ENCODE results near the gene FHOD3. TPM values are rescaled to one million over a fixed set of nuclear protein-coding genes. Genes with fewer than 3 reads are reported as not detected.
A peak's percentile ranks its signal among the peaks of the same experiment; 100 is the strongest.

FHOD3 gene
- total and polyA plus RNA-seq, 9 donors: 27.1 to 36.8 (median 33.7) TPM

DNA sequence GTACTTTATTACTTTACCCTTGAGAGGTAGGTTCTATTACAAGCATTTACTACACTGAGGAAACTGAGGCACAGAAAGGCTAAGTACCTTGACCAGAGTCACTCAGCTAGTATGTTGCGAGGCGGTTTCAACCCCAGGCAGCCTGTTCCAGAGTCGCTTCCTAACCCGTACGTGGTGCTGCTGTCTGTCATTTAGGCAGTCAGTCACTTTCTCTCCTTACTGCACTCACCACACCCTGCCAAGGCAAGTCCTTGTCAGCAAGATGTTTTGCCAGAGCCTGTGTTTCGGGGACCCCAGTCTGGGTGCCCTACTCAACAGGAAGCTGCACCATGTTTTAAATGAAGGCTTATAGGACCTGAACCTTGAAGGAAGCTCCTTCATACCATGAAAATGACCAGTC lies 356.4 kb downstream of the FHOD3 start:
- H3K9me3 ChIP-seq (replicated peaks; ENCODE audit: control insufficient read depth, low read depth, low read length): no peaks in the 10 kb centered on the region
- no peaks in the 10 kb centered on the region for H3K4me1 ChIP-seq (ENCODE audit: control insufficient read depth, insufficient read depth, low read length)
- no peaks in the 10 kb centered on the region for H3K36me3 ChIP-seq (ENCODE audit: control insufficient read depth, insufficient read depth, low read length)
- 89% methylated on average over 5 of the region's 6 CpGs for WGBS (ENCODE audit: insufficient coverage)
- DNase-seq: no peak
- H3K4me3 ChIP-seq (ENCODE audit: low read length): no peak overlapping the region
- no peaks in the 10 kb centered on the region for H3K27me3 ChIP-seq (ENCODE audit: control insufficient read depth, insufficient read depth, low read length)
- H3K27ac ChIP-seq (ENCODE audit: low read length): no peak overlapping the region

DNA sequence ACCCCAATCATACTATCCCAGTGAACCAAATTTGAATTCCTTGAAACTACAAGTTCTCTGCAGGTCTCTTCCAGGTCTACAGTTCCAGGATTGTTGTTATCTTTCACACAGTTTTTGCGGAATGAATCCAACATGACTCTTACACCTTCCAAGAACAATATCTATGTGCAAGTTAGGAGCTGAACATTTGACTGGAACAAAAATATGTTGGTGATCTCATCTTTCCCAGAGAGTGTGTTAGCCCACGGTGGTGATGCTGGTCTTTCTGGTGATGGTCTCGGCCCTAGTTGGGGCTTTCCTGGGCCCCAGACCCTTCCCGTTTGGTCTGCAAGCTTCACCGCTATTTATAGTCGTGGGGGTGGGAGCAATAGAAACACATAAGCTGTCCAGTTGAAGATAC lies 357.6 kb downstream of the FHOD3 start:
- H3K27ac ChIP-seq (ENCODE audit: low read length): no peak overlapping the region
- no peak overlapping the region for H3K4me3 ChIP-seq (ENCODE audit: low read length)
- no peak for DNase-seq
- WGBS (ENCODE audit: insufficient coverage): 86% methylated on average over 4 of the region's 6 CpGs
- H3K36me3 ChIP-seq (ENCODE audit: control insufficient read depth, insufficient read depth, low read length): no peaks in the 10 kb centered on the region
- H3K4me1 ChIP-seq (ENCODE audit: control insufficient read depth, insufficient read depth, low read length): no peaks in the 10 kb centered on the region
- no peaks in the 10 kb centered on the region for H3K9me3 ChIP-seq (replicated peaks; ENCODE audit: control insufficient read depth, low read depth, low read length)
- no peaks in the 10 kb centered on the region for H3K27me3 ChIP-seq (ENCODE audit: control insufficient read depth, insufficient read depth, low read length)

DNA sequence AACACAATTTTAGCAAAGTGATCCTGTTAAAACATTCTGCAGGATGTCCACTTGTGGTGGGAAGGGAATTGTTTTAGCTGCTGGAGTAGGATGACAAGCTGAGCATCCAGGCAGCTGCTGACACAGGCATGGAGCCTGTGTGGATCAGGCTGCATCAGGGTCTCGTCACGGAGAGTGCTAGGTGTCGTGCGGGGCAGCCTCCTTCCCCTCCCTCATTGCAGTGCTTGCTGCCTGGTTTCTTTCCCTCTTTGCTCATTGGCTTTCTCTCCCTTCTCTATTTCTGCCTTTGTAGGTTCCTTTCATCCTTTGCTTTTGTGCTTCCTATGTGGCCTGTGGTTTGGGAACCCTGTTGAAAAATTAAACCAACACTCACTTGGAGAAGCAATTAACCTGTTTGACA lies 358.4 kb downstream of the FHOD3 start:
- H3K4me3 ChIP-seq (ENCODE audit: low read length): no peak overlapping the region
- peak; percentile 21 for DNase-seq
- no peaks in the 10 kb centered on the region for H3K36me3 ChIP-seq (ENCODE audit: control insufficient read depth, insufficient read depth, low read length)
- H3K4me1 ChIP-seq (ENCODE audit: control insufficient read depth, insufficient read depth, low read length): no peaks in the 10 kb centered on the region
- no peaks in the 10 kb centered on the region for H3K27me3 ChIP-seq (ENCODE audit: control insufficient read depth, insufficient read depth, low read length)
- 30% methylated on average over 4 of the region's 4 CpGs for WGBS (ENCODE audit: insufficient coverage)
- no peak overlapping the region for H3K27ac ChIP-seq (ENCODE audit: low read length)
- no peaks in the 10 kb centered on the region for H3K9me3 ChIP-seq (replicated peaks; ENCODE audit: control insufficient read depth, low read depth, low read length)

DNA sequence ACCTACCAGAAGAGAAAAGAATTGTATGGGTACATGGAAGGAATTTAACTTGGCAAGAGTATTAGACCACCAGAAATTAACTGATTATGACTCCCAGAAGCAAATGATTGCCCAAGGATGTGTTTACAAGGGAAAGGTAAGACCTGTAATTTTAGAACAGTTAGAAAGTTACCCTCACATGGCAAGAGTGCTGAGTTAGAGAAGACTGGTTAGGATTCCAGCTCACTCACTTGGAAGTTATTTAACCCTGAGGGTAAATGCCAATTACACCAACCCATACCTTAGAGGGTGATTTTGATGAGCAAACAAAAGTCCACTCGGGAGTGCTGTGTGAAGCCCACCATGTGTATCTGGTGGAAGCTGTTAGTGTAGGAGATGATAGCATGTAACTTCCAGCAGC lies 361.1 kb downstream of the FHOD3 start:
- H3K27ac ChIP-seq (ENCODE audit: low read length): no peak overlapping the region
- no CpG with 5 or more reads among the region's 1 CpG for WGBS (ENCODE audit: insufficient coverage)
- H3K36me3 ChIP-seq (ENCODE audit: control insufficient read depth, insufficient read depth, low read length): no peaks in the 10 kb centered on the region
- no peak for DNase-seq
- no peak overlapping the region for H3K4me3 ChIP-seq (ENCODE audit: low read length)
- H3K27me3 ChIP-seq (ENCODE audit: control insufficient read depth, insufficient read depth, low read length): no peaks in the 10 kb centered on the region
- no peaks in the 10 kb centered on the region for H3K9me3 ChIP-seq (replicated peaks; ENCODE audit: control insufficient read depth, low read depth, low read length)
- H3K4me1 ChIP-seq (ENCODE audit: control insufficient read depth, insufficient read depth, low read length): no peaks in the 10 kb centered on the region

DNA sequence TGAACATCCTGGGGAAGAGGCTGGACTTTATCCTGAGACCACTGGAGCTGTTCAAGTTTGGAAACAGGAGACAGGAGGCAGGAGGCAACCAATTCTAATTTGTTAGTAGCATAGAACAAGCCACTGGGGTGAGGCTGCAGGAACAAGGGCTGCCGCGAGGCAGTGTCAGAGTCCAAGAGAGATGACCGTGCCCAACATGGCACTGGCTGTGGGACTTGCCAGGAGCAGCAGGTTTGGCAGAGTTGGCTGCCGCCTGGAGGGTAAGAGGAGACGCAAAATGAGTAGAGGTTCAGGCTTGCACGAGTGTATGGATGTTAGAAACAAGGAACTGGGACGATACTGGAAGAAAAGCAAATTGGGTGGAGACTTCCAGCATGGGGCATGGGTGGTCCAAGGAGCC lies 362.8 kb downstream of the FHOD3 start:
- WGBS (ENCODE audit: insufficient coverage): 95% methylated on average over 7 of the region's 7 CpGs
- no peaks in the 10 kb centered on the region for H3K27me3 ChIP-seq (ENCODE audit: control insufficient read depth, insufficient read depth, low read length)
- no peak overlapping the region for H3K4me3 ChIP-seq (ENCODE audit: low read length)
- no peak for DNase-seq
- no peaks in the 10 kb centered on the region for H3K36me3 ChIP-seq (ENCODE audit: control insufficient read depth, insufficient read depth, low read length)
- no peaks in the 10 kb centered on the region for H3K9me3 ChIP-seq (replicated peaks; ENCODE audit: control insufficient read depth, low read depth, low read length)
- no peak overlapping the region for H3K27ac ChIP-seq (ENCODE audit: low read length)
- no peaks in the 10 kb centered on the region for H3K4me1 ChIP-seq (ENCODE audit: control insufficient read depth, insufficient read depth, low read length)

- peak; percentile 14 for DNase-seq
- H3K4me1 ChIP-seq (ENCODE audit: control insufficient read depth, insufficient read depth, low read length): no peaks in the 10 kb centered on the region
- no peaks in the 10 kb centered on the region for H3K9me3 ChIP-seq (replicated peaks; ENCODE audit: control insufficient read depth, low read depth, low read length)
- no peak overlapping the region for H3K4me3 ChIP-seq (ENCODE audit: low read length)
- no peaks in the 10 kb centered on the region for H3K36me3 ChIP-seq (ENCODE audit: control insufficient read depth, insufficient read depth, low read length)
- whole genome bisulfite sequencing (ENCODE audit: insufficient coverage): 65% methylated on average over 2 of the region's 5 CpGs
- no peaks in the 10 kb centered on the region for H3K27me3 ChIP-seq (ENCODE audit: control insufficient read depth, insufficient read depth, low read length)
- H3K27ac ChIP-seq (ENCODE audit: low read length): no peak overlapping the region
Measured at GRCh38 chr18:36661999-36662398, 364.5 kb downstream of the FHOD3 start.

DNA sequence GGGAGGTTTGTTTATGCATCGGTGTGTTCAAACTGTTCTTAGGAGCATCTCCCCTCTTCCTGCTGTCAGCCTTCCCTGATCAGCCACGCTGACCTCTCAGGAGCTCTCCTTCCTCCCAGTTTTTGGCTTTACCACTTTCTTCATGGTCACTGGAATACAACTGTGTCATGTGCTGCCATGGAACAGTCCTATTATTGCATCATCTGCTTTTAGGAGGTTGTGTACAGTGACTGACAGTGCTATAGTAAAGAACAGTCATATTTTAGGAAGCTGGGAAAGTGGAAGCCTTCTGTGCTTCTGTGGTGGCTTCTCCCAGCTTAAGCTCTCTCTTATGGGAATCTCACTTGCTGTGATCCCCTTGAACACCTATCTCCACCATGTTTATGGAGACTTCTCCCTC lies 365.8 kb downstream of the FHOD3 start:
- WGBS (ENCODE audit: insufficient coverage): no CpG with 5 or more reads among the region's 2 CpGs
- H3K27ac ChIP-seq (ENCODE audit: low read length): no peak overlapping the region
- H3K4me3 ChIP-seq (ENCODE audit: low read length): no peak overlapping the region
- H3K36me3 ChIP-seq (ENCODE audit: control insufficient read depth, insufficient read depth, low read length): no peaks in the 10 kb centered on the region
- H3K4me1 ChIP-seq (ENCODE audit: control insufficient read depth, insufficient read depth, low read length): no peaks in the 10 kb centered on the region
- H3K9me3 ChIP-seq (replicated peaks; ENCODE audit: control insufficient read depth, low read depth, low read length): no peaks in the 10 kb centered on the region
- DNase-seq: no peak
- no peaks in the 10 kb centered on the region for H3K27me3 ChIP-seq (ENCODE audit: control insufficient read depth, insufficient read depth, low read length)

GRCh38 chr18:36665952-36666351 lies 368.4 kb downstream of the FHOD3 start:
- Histone ChIP-seq H3K4me1 (ENCODE audit: control insufficient read depth, insufficient read depth, low read length) (no peaks in the 10 kb centered on the region), H3K4me3 (ENCODE audit: low read length) (no peak overlapping the region), H3K9me3 (replicated peaks; ENCODE audit: control insufficient read depth, low read depth, low read length) (no peaks in the 10 kb centered on the region), H3K36me3 (ENCODE audit: control insufficient read depth, insufficient read depth, low read length) (no peaks in the 10 kb centered on the region), H3K27me3 (ENCODE audit: control insufficient read depth, insufficient read depth, low read length) (no peaks in the 10 kb centered on the region), H3K27ac (ENCODE audit: low read length) (no peak overlapping the region)
- peak; percentile 9 for DNase-seq
- no CpG with 5 or more reads among the region's 1 CpG for WGBS (ENCODE audit: insufficient coverage)

DNA sequence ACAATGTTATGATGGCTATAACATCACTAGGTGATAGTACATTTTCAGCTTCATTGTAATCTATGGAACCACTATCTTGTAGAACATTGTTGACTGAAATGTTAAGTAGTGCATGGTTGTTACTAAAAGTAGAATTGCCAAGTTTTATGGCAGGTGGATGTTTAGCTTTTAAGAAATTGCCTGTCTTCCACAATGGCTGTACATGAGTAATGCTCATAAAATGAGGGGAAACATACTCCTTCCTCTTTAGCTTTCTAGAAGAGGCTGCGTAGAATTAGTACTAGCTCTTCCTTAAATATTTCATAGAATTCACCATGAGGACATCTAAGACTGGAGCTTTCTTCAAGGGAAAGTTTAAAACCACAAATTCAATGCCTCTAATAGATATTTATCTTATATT lies 370.3 kb downstream of the FHOD3 start:
- Histone ChIP-seq H3K9me3 (replicated peaks; ENCODE audit: control insufficient read depth, low read depth, low read length) (no peaks in the 10 kb centered on the region), H3K4me1 (ENCODE audit: control insufficient read depth, insufficient read depth, low read length) (peaks cover 2% of the 10 kb centered on the region), H3K27me3 (ENCODE audit: control insufficient read depth, insufficient read depth, low read length) (no peaks in the 10 kb centered on the region), H3K27ac (ENCODE audit: low read length) (no peak overlapping the region), H3K4me3 (ENCODE audit: low read length) (no peak overlapping the region), H3K36me3 (ENCODE audit: control insufficient read depth, insufficient read depth, low read length) (no peaks in the 10 kb centered on the region)
- no CpG with 5 or more reads among the region's 1 CpG for WGBS (ENCODE audit: insufficient coverage)
- no peak for DNase-seq

- DNase-seq: no peak
- H3K27ac ChIP-seq (ENCODE audit: low read length): no peak overlapping the region
- no peaks in the 10 kb centered on the region for H3K27me3 ChIP-seq (ENCODE audit: control insufficient read depth, insufficient read depth, low read length)
- H3K36me3 ChIP-seq (ENCODE audit: control insufficient read depth, insufficient read depth, low read length): no peaks in the 10 kb centered on the region
- H3K4me1 ChIP-seq (ENCODE audit: control insufficient read depth, insufficient read depth, low read length): peaks cover 2% of the 10 kb centered on the region
- no CpG with 5 or more reads among the region's 1 CpG for WGBS (ENCODE audit: insufficient coverage)
- H3K4me3 ChIP-seq (ENCODE audit: low read length): no peak overlapping the region
- no peaks in the 10 kb centered on the region for H3K9me3 ChIP-seq (replicated peaks; ENCODE audit: control insufficient read depth, low read depth, low read length)
Measured at GRCh38 chr18:36668349-36668748, 370.8 kb downstream of the FHOD3 start.
